Activated naive CD8-positive, alpha-beta T cell treated with anti-CD3 and anti-CD28 coated beads, Interleukin-2, amount 10 ng/mL, durations not matched to agents 7 days and 5 days (primary cell): ENCODE measurements around the gene KIF5A. TPM values are rescaled to one million over a fixed set of nuclear protein-coding genes. Genes with fewer than 3 reads are reported as not detected.

Source experiments
- ATAC-seq: fragments of 150-1000 bp; cut with Tn5 transposase; one replicate; pipeline ENCODE4 v1.10.0; 2021; ENCODE audit warnings: low read depth, moderate library complexity
- POLR2A ChIA-PET: fragments of 350-600 bp; sonication (Branson Sonifier 250); formaldehyde crosslinking; loops from one replicate; lab custom pipeline; 2021; ENCODE audit warnings: antibody characterized with exemption; lab: Charles Lee
- DNase-seq: peaks from one replicate; pipeline ENCODE4 v3.0.0; 2021
- H3K27ac Mint-ChIP-seq: one replicate; pipeline ENCODE4 v1.8.0; 2022; ENCODE audit warnings: mild to moderate bottlenecking, mixed read lengths
- H3K27me3 Mint-ChIP-seq: one replicate; pipeline ENCODE4 v1.8.0; 2022; ENCODE audit warnings: mild to moderate bottlenecking, moderate library complexity, mixed read lengths
- H3K36me3 Mint-ChIP-seq: one replicate; pipeline ENCODE4 v1.8.0; 2021; ENCODE audit warnings: mild to moderate bottlenecking, mixed read lengths
- H3K4me1 Mint-ChIP-seq: one replicate; pipeline ENCODE4 v1.8.0; 2021; ENCODE audit warnings: mixed read lengths
- H3K4me3 Mint-ChIP-seq: one replicate; pipeline ENCODE4 v1.8.0; 2022; ENCODE audit warnings: mild to moderate bottlenecking, moderate library complexity, mixed read lengths
- H3K9me3 Mint-ChIP-seq: one replicate; pipeline ENCODE4 v1.8.0; 2021; ENCODE audit warnings: mixed read lengths
- total RNA-seq, 2 experiments: library from RNA; stranded (reverse); gene quantifications; one replicate each; pipeline ENCODE4 v1.2.3, GENCODE V29; 2021

KIF5A gene
- total RNA-seq, 2 experiments from 2014 or later: 1.4 to 1.6 TPM

- peaks cover 17% of the 10 kb centered on the region for H3K4me1 Mint-ChIP-seq
- ATAC-seq (peak; percentile 43), DNase-seq (no peak)
- peaks cover 8% of the 10 kb centered on the region for H3K36me3 Mint-ChIP-seq
- H3K4me3 Mint-ChIP-seq: peak overlapping the region; percentile 77
- H3K9me3 Mint-ChIP-seq: no peaks in the 10 kb centered on the region
- POLR2A ChIA-PET: interaction anchor here (0.6 to 0.9 kb wide), 2 partner anchors 14 to 71 kb away, joined by 4 read pairs; no protein-coding TSS in a partner anchor
- H3K27me3 Mint-ChIP-seq: peaks cover under 1% of the 10 kb centered on the region
- H3K27ac Mint-ChIP-seq: peak overlapping the region; percentile 69
Measured at GRCh38 chr12:57604992-57605810, 55.4 kb downstream of the KIF5A start.

- H3K27me3 Mint-ChIP-seq: peaks cover 7% of the 10 kb centered on the region
- ATAC-seq (no peak), DNase-seq (no peak)
- POLR2A ChIA-PET: interaction anchor here (0.6 to 0.9 kb wide), 3 partner anchors 13 to 70 kb away, joined by 4 to 5 read pairs (median 4); no protein-coding TSS in a partner anchor
- peaks cover 19% of the 10 kb centered on the region for H3K4me1 Mint-ChIP-seq
- H3K9me3 Mint-ChIP-seq: no peaks in the 10 kb centered on the region
- peaks cover 8% of the 10 kb centered on the region for H3K36me3 Mint-ChIP-seq
- H3K27ac Mint-ChIP-seq: no peak overlapping the region
- H3K4me3 Mint-ChIP-seq: peak overlapping the region; percentile 77
Measured at GRCh38 chr12:57605811-57606311, 56.0 kb downstream of the KIF5A start.

GRCh38 chr12:57606399-57606798 is 56.6 kb downstream of the KIF5A start:
- Mint-ChIP-seq H3K27me3 (peaks cover 9% of the 10 kb centered on the region), H3K36me3 (peaks cover 8% of the 10 kb centered on the region), H3K4me3 (no peak overlapping the region), H3K27ac (no peak overlapping the region), H3K9me3 (no peaks in the 10 kb centered on the region), H3K4me1 (peaks cover 20% of the 10 kb centered on the region)
- POLR2A ChIA-PET: interaction anchor here (0.7 kb wide), 1 partner anchor 14 kb away, joined by 5 read pairs; no protein-coding TSS in a partner anchor
- DNase-seq (no peak), ATAC-seq (no peak)

DNA sequence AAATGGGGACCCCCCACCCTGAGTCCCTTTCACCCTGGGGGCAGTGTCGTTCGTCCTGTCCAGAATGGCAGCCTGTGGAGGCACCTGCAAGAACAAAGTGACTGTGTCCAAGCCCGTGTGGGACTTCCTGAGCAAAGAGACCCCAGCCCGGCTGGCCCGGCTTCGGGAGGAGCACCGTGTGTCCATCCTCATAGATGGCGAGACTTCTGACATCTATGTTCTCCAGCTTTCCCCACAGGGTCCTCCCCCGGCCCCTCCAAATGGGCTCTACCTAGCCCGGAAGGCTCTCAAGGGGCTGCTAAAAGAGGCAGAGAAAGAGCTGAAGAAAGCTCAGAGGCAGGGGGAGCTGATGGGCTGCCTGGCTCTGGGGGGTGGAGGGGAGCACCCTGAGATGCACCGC is 57.0 kb downstream of the KIF5A start:
- ATAC-seq: no peak
- H3K4me1 Mint-ChIP-seq: peaks cover 20% of the 10 kb centered on the region
- no peaks in the 10 kb centered on the region for H3K9me3 Mint-ChIP-seq
- no peak overlapping the region for H3K4me3 Mint-ChIP-seq
- no peak overlapping the region for H3K27ac Mint-ChIP-seq
- peaks cover 9% of the 10 kb centered on the region for H3K27me3 Mint-ChIP-seq
- H3K36me3 Mint-ChIP-seq: peaks cover 8% of the 10 kb centered on the region
- POLR2A ChIA-PET: no interaction called here
- DNase-seq: no peak

DNA sequence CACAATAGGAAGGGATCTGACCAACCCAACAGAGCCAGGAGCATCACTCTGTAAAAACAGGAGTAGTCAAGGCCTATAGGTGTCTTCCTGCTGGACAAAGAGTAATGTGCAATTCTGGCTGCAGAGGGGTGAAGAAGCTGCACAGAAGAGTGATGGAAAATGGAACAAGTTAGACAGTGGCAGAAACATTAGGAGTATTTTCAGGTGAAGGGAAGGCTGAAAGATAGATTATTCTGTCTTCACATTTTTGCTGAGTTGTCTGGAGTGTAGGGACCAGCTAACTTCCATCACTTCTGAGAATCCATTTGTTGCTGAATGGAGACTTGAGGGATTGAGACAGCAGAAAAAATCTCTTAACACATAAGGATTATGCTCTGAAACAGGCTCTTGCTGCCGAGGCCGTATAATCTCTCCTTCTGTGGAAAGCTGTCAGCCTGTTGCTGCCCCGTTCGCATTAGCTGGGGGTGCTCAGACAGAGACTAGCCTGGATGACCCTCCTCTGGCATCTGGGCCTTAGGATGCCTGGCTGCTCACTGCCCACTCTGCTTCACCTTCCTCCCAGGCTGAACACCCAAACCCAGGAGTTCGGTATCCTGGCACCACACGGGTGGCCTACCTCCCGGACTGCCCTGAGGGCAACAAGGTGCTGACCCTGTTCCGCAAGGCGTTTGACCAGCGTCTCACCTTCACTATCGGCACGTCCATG is 58.3 kb downstream of the KIF5A start:
- Mint-ChIP-seq H3K36me3 (peaks cover 2% of the 10 kb centered on the region), H3K4me3 (no peak overlapping the region), H3K9me3 (no peaks in the 10 kb centered on the region), H3K27me3 (peaks cover 22% of the 10 kb centered on the region), H3K4me1 (peaks cover 20% of the 10 kb centered on the region), H3K27ac (no peak overlapping the region)
- DNase-seq (no peak), ATAC-seq (no peak)
- POLR2A ChIA-PET: interaction anchor here (0.5 to 1.2 kb wide), 2 partner anchors 17 to 907 kb away, joined by 3 read pairs; partner anchors contain the start of gene PIP4K2C

DNA sequence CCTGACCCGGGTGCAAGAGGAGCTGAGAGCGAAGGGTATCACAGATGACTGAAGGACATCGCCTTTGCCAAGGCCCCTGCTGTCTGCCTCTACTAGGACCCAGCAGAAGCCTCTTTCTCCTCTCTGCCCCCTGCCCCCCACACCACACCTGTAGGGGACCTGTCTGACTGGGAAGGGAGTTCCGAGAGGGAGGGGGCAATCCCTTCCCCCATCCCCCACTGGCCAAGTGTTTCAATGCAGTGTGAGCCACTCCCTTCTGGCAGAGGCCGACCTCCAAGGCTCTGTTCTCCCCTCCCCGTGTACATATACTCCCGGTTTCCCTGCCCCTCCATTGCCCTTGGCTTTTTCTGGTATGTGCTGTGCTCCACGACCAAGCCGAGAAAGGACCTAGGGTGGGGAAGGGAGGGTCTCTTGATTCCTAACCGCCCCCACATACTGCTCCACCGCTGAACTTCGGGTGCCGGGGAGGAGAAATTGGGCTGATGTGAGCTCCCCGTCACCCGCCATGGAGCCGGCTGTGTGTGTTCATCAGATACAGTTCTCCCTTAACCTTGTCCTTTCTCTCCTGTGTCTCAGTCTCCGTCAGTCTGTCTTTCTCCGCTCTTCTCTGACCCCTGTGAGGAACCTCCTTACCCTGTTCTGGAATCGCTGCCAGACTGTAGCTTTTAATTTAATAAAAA is 59.4 kb downstream of the KIF5A start:
- Mint-ChIP-seq H3K36me3 (peaks cover 2% of the 10 kb centered on the region), H3K27ac (no peak overlapping the region), H3K27me3 (peaks cover 31% of the 10 kb centered on the region), H3K4me3 (no peak overlapping the region), H3K9me3 (no peaks in the 10 kb centered on the region), H3K4me1 (peaks cover 14% of the 10 kb centered on the region)
- POLR2A ChIA-PET: interaction anchor here (0.5 to 1.2 kb wide), 2 partner anchors 18 to 111 kb away, joined by 3 read pairs; partner anchors contain the start of gene PIP4K2C
- ATAC-seq (no peak), DNase-seq (no peak)

DNA sequence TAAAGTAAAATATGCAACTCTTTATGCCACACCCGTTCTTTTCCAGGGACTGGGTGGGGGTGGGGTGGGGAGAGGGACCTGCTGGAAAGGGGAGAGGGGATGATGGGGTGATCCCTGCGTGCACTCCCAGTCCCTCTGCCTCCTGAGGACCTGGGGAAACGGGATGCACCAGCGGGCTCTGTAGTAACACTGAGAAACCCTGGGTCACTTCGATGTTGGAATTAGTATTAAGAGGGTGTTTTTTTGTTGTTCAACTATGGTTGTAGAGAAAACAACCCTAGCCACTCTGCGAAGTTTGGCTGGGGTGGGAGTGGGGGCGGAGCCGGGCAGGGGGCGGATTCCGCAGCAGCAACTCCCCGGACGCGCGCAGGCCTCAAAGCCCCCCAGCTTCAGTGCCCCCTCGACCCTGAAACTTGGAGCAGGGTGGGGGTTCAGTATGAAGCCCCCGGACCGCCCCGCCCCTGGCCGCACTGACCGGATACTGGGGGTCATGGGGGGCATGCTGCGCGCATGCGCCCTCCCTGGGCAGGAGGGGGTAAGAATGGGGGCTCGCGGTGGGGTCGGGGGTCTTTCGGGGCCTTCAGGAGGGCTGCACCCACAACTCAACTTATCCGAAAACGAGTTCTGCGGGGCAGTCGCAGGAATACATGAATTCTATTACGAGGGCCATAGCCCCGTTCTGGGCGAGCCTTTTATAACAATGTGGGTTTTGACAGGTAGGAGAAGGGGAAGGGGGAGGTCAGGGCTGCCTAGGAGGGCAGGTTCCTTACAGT is 60.1 kb downstream of the KIF5A start:
- peak overlapping the region; percentile 75 for H3K27ac Mint-ChIP-seq
- peak overlapping the region; percentile 74 for H3K4me3 Mint-ChIP-seq
- peaks cover 16% of the 10 kb centered on the region for H3K4me1 Mint-ChIP-seq
- DNase-seq (no peak), ATAC-seq (no peak)
- POLR2A ChIA-PET: interaction anchor here (0.5 to 1.4 kb wide), 2 partner anchors 18 to 110 kb away, joined by 3 to 7 read pairs; partner anchors contain the start of gene PIP4K2C
- peaks cover 36% of the 10 kb centered on the region for H3K27me3 Mint-ChIP-seq
- H3K9me3 Mint-ChIP-seq: no peaks in the 10 kb centered on the region
- H3K36me3 Mint-ChIP-seq: peaks cover 2% of the 10 kb centered on the region

- ATAC-seq (no peak), DNase-seq (no peak)
- H3K27me3 Mint-ChIP-seq: peaks cover 38% of the 10 kb centered on the region
- peak overlapping the region; percentile 74 for H3K4me3 Mint-ChIP-seq
- peak overlapping the region; percentile 75 for H3K27ac Mint-ChIP-seq
- no peaks in the 10 kb centered on the region for H3K9me3 Mint-ChIP-seq
- H3K4me1 Mint-ChIP-seq: peaks cover 12% of the 10 kb centered on the region
- H3K36me3 Mint-ChIP-seq: peaks cover 2% of the 10 kb centered on the region
- POLR2A ChIA-PET: interaction anchor here (0.6 to 1.4 kb wide), 4 partner anchors 11 to 152 kb away, joined by 3 to 9 read pairs (median 5); partner anchors contain the start of gene PIP4K2C
Measured at GRCh38 chr12:57610554-57611107, 60.8 kb downstream of the KIF5A start.

- DNase-seq (peak; percentile 62), ATAC-seq (peak; percentile 71)
- Mint-ChIP-seq H3K27me3 (peaks cover 43% of the 10 kb centered on the region), H3K36me3 (no peaks in the 10 kb centered on the region), H3K4me1 (peaks cover 10% of the 10 kb centered on the region), H3K9me3 (no peaks in the 10 kb centered on the region), H3K4me3 (peak within 1 kb of the TSS; percentile 74), H3K27ac (peak within 1 kb of the TSS; percentile 75)
- POLR2A ChIA-PET: interaction anchor here (0.6 to 1.4 kb wide), 4 partner anchors 12 to 153 kb away, joined by 3 to 9 read pairs (median 5); partner anchors contain the start of gene PIP4K2C
Measured at GRCh38 chr12:57611108-57611826, 61.4 kb downstream of the KIF5A start, which contains the start of gene ARHGEF25. Gene ARHGEF25 (plus strand): TSS chr12:57611435. CDS start chr12:57611895, 460 bp downstream.

DNA sequence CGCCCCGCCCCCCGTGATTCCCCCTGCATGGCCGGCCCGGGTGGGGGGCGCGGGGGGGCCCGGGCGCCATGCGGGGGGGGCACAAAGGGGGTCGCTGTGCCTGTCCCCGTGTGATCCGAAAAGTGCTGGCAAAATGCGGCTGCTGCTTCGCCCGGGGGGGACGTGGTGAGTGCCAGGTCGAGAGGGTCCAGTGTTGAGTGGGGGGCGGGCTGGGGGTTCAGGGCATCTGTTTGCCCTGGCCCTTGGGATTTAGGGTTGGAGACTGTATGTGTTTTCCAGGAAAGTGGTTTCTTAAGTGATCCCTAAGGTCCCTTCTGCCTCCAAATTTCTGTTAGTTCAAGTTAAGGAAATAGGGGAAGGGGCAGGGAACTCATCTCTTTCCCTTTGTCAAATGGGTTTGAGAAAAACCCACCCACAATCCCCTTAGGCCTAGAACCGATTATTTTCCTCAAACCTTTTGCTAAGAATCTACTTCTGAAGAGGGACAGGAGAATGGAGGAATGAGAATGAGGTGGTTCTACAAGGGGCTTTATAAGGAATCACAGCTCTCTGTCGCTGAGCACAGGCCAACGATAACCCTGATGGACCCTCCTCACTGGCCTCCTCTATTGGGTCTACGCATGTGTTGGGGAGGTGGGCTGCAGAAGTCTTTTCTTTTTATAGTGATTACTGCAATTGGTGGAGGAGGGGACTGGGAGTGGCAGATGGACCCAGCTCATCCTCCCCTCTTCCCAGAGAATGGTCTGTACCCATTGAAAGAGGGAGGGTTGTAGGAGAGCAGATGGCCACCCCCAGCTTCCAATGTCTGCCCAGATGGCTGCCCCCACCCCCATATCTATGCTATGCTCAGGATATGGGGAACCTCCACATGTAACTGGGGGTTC is 62.2 kb downstream of the KIF5A start:
- peaks cover 50% of the 10 kb centered on the region for H3K27me3 Mint-ChIP-seq
- peaks cover 10% of the 10 kb centered on the region for H3K4me1 Mint-ChIP-seq
- H3K27ac Mint-ChIP-seq: no peak overlapping the region
- DNase-seq (no peak), ATAC-seq (no peak)
- no peaks in the 10 kb centered on the region for H3K36me3 Mint-ChIP-seq
- POLR2A ChIA-PET: interaction anchor here (1.0 to 1.4 kb wide), 2 partner anchors 13 to 20 kb away, joined by 7 to 9 read pairs; partner anchors contain the start of gene PIP4K2C
- no peaks in the 10 kb centered on the region for H3K9me3 Mint-ChIP-seq
- H3K4me3 Mint-ChIP-seq: peak overlapping the region; percentile 50
